Right forelimb (tissue), 1 donor: ENCODE results near the gene SYTL1.

Experiments
- DNase-seq: peaks from one replicate; pipeline ENCODE4 v3.0.0-alpha.2; 2018

Gene SYTL1

GRCh38 chr1:27341525-27342252, at the start of gene SYTL1:
Gene SYTL1 (plus strand): TSS chr1:27342022. CDS start chr1:27345335, 3,313 bp downstream.
- DNase-seq: no peak

GRCh38 chr1:27292106-27292505, 49.7 kb upstream of the SYTL1 start:
- DNase-seq: no peak

- DNase-seq: no peak
These were observed 47.9 kb upstream of the SYTL1 start for GRCh38 chr1:27293915-27294314.

- DNase-seq: peak; percentile 83
These were observed 45.0 kb upstream of the SYTL1 start for GRCh38 chr1:27296773-27297291.

- DNase-seq: no peak
These were observed 43.9 kb upstream of the SYTL1 start for GRCh38 chr1:27297903-27298302.

- DNase-seq: no peak
These were observed 43.0 kb upstream of the SYTL1 start for GRCh38 chr1:27298632-27299384.

- peak; percentile 88 for DNase-seq
These were observed 42.2 kb upstream of the SYTL1 start for GRCh38 chr1:27299385-27300271.

- peak; percentile 94 for DNase-seq
These were observed 41.3 kb upstream of the SYTL1 start for GRCh38 chr1:27300341-27301051.

- no peak for DNase-seq
These were observed 40.8 kb upstream of the SYTL1 start for GRCh38 chr1:27301052-27301422.

- no peak for DNase-seq
These were observed 40.1 kb upstream of the SYTL1 start for GRCh38 chr1:27301582-27302199.

GRCh38 chr1:27302612-27303011, 39.2 kb upstream of the SYTL1 start:
- no peak for DNase-seq

- DNase-seq: no peak
These were observed 38.3 kb upstream of the SYTL1 start for GRCh38 chr1:27303509-27303908.

- DNase-seq: no peak
These were observed 35.8 kb upstream of the SYTL1 start for GRCh38 chr1:27306071-27306470.

GRCh38 chr1:27306892-27307761, 34.7 kb upstream of the SYTL1 start:
- DNase-seq: no peak

GRCh38 chr1:27307874-27308598, 33.8 kb upstream of the SYTL1 start:
- no peak for DNase-seq

- DNase-seq: no peak
These were observed 27.7 kb upstream of the SYTL1 start for GRCh38 chr1:27314169-27314568.

- no peak for DNase-seq
These were observed 27.1 kb upstream of the SYTL1 start for GRCh38 chr1:27314737-27315136.

GRCh38 chr1:27316860-27317259, 25.0 kb upstream of the SYTL1 start:
- no peak for DNase-seq

GRCh38 chr1:27318136-27318535, 23.7 kb upstream of the SYTL1 start:
- DNase-seq: no peak

GRCh38 chr1:27318596-27318995, 23.2 kb upstream of the SYTL1 start:
- DNase-seq: no peak
